Stimulated activated CD8-positive, alpha-beta memory T cell treated with anti-CD3 and anti-CD28 coated beads, Interleukin-15, amount 100 ng/mL, for 48 hours (primary cell): ENCODE data around the gene SCPEP1.

Experiments
- DNase-seq, 2 donors: peaks; one replicate each; pipeline ENCODE4 v3.0.0-alpha.2; 2020; ENCODE audit warnings: low read depth in 2 of 2

SCPEP1 gene

DNA sequence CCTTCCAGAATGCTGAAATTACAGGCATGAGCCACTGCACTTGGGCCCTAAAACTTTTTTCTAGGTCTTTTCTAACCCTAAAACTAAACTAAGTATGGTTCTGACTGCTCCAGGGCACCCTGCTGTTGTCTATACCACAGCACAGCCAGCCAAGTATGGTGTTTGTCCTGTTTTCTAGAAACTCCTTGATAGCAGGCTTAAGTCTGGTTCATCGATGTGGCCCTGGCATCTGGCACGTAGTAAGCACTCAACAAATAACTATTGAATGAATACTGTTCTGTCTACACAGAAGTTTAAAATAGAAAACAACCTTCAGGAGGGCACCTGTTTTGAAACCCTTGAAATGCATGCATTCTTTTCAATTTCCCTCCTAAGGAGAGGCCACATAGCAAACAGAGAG lies 62.6 kb downstream of the SCPEP1 start:
- DNase-seq: no peak

DNA sequence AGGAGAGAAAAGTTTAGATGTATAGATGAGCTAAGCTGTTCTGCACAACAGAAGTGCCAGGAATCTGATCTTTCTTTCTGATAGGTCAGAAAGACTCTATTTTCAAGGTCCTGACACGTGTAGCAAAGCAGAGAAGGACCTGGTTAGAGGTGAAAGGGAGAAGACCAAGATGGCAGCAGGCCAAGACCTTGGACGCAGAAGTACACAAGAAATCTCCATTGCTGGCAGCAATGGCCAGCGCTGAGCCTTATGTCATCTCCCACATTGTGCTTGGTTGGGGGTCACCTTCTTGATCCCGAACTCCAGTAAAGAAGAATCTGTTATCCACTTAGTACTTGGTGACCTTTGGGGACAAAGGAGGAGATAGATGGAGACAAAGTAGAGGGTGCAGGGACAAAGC lies 65.3 kb downstream of the SCPEP1 start:
- no peak for DNase-seq

DNA sequence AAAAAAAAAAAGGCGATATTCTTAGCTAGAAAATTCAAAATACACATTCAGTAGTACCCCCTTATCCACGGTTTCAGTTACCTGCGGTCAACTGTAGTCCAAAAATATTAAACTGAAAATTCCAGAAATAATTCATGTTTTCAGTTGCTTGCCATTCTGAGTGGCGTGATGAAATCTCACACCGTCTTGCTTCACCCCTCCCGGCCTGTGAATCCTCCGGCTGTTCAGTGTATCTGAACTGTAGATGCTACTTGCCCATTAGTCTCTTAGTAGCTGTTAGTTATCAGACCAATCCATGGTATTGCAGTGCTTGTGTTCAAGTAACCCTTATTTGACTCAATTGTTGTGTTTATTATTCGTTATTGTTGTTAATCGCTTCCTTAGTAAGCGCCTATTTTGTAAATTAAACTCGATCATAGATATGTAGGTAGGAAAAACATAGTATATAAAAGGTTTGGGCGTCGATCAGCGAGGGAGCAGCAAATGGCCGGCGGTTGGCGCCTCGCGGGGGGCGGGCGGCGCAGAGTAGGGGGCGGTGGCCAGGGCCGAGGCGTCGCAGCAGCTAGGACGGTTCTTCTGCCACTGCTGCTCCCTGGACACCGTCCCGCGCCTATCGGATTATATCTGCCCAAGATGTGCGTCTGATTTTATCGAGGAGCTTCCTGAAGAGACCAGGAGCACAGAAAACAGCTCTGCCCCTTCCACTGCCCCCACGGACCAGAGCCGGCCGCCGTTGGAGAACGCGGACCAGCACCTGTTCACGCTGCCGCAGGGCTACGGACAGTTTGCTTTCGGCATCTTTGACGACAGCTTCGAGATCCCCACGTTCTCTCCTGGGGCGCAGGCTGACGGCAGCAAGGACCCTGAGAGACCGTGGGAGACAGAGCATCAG lies 67.3 kb downstream of the SCPEP1 start:
- no peak for DNase-seq

DNA sequence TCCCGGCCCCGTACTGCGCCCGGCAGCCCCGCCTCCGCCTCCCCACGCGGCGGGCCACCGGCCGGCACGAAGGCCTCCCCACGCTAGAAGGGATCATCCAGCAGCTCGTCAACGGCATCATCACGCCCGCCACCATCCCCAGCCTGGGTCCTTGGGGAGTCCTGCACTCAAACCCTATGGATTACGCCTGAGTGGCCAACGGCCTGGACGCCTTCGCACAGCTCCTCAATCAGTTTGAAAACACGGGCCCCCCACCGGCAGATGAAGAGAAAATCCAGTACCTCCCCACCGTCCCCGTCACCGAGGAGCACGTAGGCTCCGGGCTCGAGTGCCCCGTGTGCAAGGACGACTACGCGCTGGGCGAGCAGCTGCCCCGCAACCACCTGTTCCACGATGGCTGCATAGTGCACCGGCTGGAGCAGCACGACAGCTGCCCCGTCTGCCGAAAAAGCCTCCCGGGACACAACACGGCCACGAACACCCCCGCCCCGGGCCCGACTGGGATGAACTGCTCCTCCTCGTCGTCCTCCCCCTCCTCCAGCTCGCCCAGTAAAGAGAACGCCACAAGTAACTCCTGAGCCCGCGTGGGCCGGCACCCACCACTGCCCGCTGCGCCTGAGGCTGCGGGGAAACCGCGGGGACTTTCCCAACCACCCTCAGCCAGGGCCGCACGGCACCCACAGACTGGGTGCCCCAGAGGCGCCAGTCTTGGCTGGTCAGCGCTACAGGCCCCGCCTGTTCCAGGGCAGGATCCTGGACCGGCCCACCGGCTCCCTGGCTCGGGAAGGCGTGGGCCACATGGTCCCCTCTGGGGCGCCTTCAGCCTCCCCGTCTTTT lies 68.2 kb downstream of the SCPEP1 start:
- peak; percentile 6 to 33 for DNase-seq

DNA sequence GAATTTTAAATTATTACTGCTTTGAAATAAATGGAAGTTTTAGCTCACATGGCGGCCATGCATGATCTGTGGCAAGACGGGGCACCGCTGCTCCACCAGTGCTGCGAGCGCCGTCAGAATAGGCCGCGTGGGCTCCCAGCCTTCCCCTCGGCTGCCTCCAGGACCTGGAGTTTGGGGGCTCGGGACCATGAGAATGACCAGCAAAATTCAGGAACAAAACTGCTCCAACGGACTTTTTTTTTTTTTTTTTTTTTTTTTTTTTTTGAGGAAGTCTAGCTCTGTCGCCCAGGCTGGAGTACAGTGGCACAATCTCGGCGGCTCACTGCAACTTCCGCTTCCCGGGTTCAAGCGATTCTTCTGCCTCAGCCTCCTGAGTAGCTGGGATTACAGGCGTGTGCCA lies 68.8 kb downstream of the SCPEP1 start:
- no peak for DNase-seq

DNA sequence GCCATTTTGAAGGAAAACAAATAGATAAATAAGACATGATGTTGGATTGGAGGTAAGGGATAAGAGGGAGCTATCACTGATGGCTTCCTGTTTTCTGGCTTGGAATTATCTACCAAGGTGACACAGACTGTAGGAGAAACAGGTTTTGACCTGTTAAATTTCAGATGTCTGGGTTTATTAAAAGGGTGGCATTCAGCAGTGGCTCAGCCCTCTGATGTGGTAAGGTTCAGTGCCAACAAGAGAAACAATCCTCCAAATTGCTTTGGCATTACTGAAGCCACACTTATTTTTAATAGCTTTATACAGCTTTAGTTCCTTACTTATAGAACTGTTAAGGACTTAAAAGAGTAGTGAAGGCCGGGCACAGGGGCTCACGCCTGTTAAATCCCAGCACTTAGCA lies 70.2 kb downstream of the SCPEP1 start:
- no peak for DNase-seq

DNA sequence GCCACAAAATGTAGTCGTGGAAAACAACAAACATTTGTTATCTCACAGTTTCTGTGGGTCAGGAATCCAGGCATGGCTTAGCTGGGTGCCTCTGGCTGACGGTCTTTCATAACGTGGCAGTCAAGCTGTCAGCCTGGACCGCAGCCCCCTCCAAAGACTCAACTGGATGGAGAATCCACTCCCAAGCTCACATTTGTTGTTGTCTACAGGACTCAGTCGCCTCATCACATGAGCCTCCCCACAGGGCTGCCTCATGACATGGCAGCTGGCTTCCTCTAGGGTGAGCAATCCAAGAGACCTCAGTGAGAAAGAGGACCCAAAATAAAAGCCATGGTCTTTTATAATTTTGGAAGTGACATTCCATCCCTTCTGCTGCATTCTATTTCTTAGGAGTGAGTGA lies 72.4 kb downstream of the SCPEP1 start:
- DNase-seq: no peak

DNA sequence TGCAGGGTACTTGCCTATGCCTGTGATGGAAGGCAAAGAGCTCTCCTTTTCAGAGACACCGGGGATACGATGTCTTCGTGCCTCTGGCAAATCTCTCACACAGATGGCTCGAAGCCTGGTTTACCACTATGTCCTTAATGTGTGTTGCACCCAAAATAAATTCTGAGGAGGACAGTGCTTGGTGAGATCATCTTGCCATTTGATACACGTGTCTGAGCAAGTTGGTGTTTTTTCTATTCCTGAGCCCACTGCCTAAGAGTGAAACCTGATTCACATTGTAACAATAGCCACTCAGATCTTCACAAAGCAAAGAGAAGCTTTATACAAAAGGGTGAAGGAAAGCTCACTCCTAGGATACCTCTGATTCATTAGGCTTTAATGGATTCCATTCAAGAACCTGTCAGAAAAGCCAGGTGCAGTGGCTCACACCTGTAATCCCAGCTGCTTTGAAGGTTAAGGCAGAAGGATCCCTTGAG lies 74.0 kb downstream of the SCPEP1 start:
- no peak for DNase-seq
